A673 (cell line): ENCODE measurements around the gene TRPV4. TPM values are rescaled to one million over a fixed set of nuclear protein-coding genes. Genes with fewer than 3 reads are reported as not detected.

Experiments used
- BruUV-seq: library from RNA; stranded (reverse); fragments of 400-500 nt; replicated peaks from 2 replicates; lab custom pipeline; 2021; lab: Mats Ljungman, UMichigan
- CTCF ChIA-PET: fragments of 300-600 bp; sonication (Branson Sonifier 250); formaldehyde crosslinking; loops from one replicate; lab custom pipeline; 2022; ENCODE audit warnings: antibody characterized with exemption; lab: Charles Lee
- POLR2A ChIA-PET: fragments of 300-600 bp; sonication (Branson Sonifier 250); formaldehyde crosslinking; loops from one replicate; lab custom pipeline; 2022; ENCODE audit warnings: antibody characterized with exemption; ENCODE audit not compliant: low non-redundant PET; lab: Charles Lee
- DNase-seq: peaks from one replicate; pipeline ENCODE4 v3.0.0-alpha.2; 2015; ENCODE audit warnings: low spot score
- H3K27ac ChIP-seq: fragments of 200-600 bp; sonication (generic); 2 replicates; pipeline ENCODE4 v1.5.1; 2016; ENCODE audit warnings: mixed run types, low read depth, mild to moderate bottlenecking, mixed read lengths, antibody characterized with exemption, low read length; ENCODE audit not compliant: poor library complexity, severe bottlenecking
- H3K27me3 ChIP-seq: fragments of 200-600 bp; sonication (generic); replicated peaks from 2 replicates; pipeline ENCODE4 v1.6.1; 2017; ENCODE audit warnings: mixed run types, low read depth, mild to moderate bottlenecking, mixed read lengths, antibody characterized with exemption, low read length; ENCODE audit not compliant: insufficient read depth, poor library complexity
- H3K36me3 ChIP-seq: fragments of 200-600 bp; sonication (generic); 2 replicates; pipeline ENCODE4 v1.6.1; 2016; ENCODE audit warnings: mixed run types, mild to moderate bottlenecking, mixed read lengths, antibody characterized with exemption, low read length; ENCODE audit not compliant: insufficient read depth, poor library complexity, severe bottlenecking
- H3K4me1 ChIP-seq: fragments of 200-600 bp; sonication (generic); 2 replicates; pipeline ENCODE4 v1.6.1; 2017; ENCODE audit warnings: mixed run types, mild to moderate bottlenecking, mixed read lengths, antibody characterized with exemption, low read length; ENCODE audit not compliant: insufficient read depth, poor library complexity, severe bottlenecking
- H3K4me3 ChIP-seq: fragments of 200-600 bp; sonication (generic); 2 replicates; pipeline ENCODE4 v1.5.1; 2016; ENCODE audit warnings: low read depth, mixed run types, mild to moderate bottlenecking, mixed read lengths, low read length; ENCODE audit not compliant: poor library complexity, severe bottlenecking
- H3K9me3 ChIP-seq: fragments of 200-600 bp; sonication (generic); 2 replicates; pipeline ENCODE4 v1.6.1; 2016; ENCODE audit warnings: mixed run types, low read depth, mild to moderate bottlenecking, mixed read lengths, antibody characterized with exemption, low read length; ENCODE audit not compliant: poor library complexity, severe bottlenecking
- EZH2 ChIP-seq: fragments of 200-600 bp; sonication (generic); IDR thresholded peaks from 2 replicates; pipeline ENCODE4 v1.6.1; 2017; ENCODE audit warnings: borderline replicate concordance, low read depth, mild to moderate bottlenecking, mixed read lengths, antibody characterized with exemption, low read length; ENCODE audit not compliant: poor library complexity, severe bottlenecking
- intact Hi-C: fragments of 100-400 bp; cut with micrococcal nuclease; formaldehyde crosslinking; loops from one replicate; pipeline ENCODE4 v1.10.0; 2022; ENCODE audit not compliant: unreplicated experiment
- total RNA-seq: library from RNA; stranded (reverse); gene quantifications from 2 replicates; pipeline ENCODE4 v1.2.3, GENCODE V29; 2021
- TF ChIP-seq, protein P1 (sequence below): fragments of 300-800, 200-600 bp; sonication (generic); conservative IDR thresholded peaks from 2 replicates; pipeline ENCODE4 v1.5.1; 2017; ENCODE audit warnings: low read depth, mild to moderate bottlenecking, antibody characterized with exemption, low read length, moderate library complexity, mixed read lengths

The TRPV4 gene
- total RNA-seq, 1 experiment from 2014 or later = 0.11 TPM

DNA sequence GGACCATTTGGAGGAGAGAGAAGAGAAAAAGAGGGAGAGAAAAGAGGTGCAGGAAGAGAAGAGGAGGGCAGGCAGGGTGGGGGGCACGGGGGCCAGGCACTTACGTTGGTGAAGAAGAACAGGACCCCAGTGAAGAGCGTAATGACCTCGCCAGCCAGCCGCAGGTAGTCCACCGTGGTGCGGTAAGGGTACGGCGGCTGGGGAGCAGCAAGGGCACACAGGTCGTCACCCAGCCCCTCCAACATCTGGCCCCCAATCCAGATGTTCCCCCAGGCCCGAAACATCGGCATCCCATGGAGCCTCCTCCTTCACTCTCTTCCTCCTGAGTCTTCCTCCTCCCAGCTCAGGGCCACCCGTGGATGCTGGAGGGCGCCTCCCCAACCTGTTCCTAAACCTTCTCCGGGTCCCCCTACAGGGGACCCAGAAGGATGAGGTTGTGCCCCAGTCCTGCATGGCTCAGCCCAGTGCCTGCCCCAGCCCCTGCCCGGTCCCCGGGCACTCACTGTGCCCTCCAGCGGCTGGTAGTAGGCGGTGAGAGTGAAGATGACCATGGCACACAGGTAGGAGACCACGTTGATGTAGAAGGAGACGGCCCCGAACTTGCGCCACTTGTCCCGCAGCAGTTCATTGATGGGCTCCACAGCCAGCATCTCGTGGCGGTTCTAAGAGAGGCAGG is 39.2 kb downstream of the TRPV4 start:
- Histone ChIP-seq H3K36me3 (no peaks in the 10 kb centered on the region), H3K4me3 (no peak overlapping the region), H3K4me1 (no peaks in the 10 kb centered on the region), H3K27me3 (no peaks in the 10 kb centered on the region), H3K27ac (no peak overlapping the region), H3K9me3 (no peaks in the 10 kb centered on the region)
- no peak for DNase-seq
- ChIA-PET POLR2A (no interaction called here), CTCF (no interaction called here)
- intact Hi-C loops = no loop called here
- BruUV-seq = no TSS peak
- TF ChIP-seq, protein P1, sequence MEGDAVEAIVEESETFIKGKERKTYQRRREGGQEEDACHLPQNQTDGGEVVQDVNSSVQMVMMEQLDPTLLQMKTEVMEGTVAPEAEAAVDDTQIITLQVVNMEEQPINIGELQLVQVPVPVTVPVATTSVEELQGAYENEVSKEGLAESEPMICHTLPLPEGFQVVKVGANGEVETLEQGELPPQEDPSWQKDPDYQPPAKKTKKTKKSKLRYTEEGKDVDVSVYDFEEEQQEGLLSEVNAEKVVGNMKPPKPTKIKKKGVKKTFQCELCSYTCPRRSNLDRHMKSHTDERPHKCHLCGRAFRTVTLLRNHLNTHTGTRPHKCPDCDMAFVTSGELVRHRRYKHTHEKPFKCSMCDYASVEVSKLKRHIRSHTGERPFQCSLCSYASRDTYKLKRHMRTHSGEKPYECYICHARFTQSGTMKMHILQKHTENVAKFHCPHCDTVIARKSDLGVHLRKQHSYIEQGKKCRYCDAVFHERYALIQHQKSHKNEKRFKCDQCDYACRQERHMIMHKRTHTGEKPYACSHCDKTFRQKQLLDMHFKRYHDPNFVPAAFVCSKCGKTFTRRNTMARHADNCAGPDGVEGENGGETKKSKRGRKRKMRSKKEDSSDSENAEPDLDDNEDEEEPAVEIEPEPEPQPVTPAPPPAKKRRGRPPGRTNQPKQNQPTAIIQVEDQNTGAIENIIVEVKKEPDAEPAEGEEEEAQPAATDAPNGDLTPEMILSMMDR = no peak
- TF ChIP-seq EZH2 = no peak

DNA sequence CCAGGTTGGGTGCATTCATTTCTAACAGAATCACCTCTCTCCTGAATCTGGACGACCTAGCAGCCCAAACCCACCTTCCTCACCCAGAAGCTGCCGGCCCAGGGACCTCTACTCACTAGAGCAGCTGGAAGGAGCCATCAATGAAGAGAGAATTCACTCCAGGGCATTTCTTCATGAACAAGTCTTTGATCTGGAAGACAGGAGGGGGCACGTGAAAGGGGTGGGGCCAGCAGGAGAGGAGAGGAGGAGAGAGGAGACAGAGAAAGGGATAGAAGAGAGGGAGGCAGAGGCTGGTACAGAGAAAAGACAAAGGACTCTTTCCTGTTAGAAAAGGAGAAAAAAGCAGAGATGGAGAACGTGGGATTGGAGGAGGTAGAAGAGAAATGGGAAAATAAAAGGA is 39.8 kb downstream of the TRPV4 start:
- ChIA-PET CTCF (no interaction called here), POLR2A (no interaction called here)
- Histone ChIP-seq H3K36me3 (no peaks in the 10 kb centered on the region), H3K27me3 (no peaks in the 10 kb centered on the region), H3K9me3 (no peaks in the 10 kb centered on the region), H3K27ac (no peak overlapping the region), H3K4me1 (no peaks in the 10 kb centered on the region), H3K4me3 (no peak overlapping the region)
- intact Hi-C loops = no loop called here
- BruUV-seq = no TSS peak
- no peak for DNase-seq
- TF ChIP-seq EZH2 = no peak
- TF ChIP-seq, protein P1 = no peak

DNA sequence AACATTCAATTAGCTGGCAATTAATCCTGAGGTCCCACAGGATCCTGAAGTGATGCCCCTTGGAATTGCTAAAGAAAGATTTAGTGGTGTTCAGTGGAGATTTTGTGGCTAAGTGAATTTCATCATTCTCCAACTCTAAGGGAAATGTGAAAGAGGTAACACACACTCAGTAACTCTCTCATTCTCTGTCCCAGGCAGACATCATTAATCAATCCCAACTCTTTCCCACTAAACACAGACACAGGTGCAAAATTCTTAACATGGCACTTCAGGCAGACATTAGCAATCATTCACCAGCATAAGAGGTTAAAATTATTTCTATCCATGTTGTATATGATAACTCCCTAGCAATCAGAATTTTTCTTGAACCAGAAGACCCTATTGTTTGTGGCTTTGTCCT is 40.2 kb downstream of the TRPV4 start:
- no peak for DNase-seq
- CTCF ChIA-PET = no interaction called here
- no TSS peak for BruUV-seq
- no peaks in the 10 kb centered on the region for H3K27me3 ChIP-seq
- no peaks in the 10 kb centered on the region for H3K9me3 ChIP-seq
- no peak overlapping the region for H3K4me3 ChIP-seq
- POLR2A ChIA-PET = no interaction called here
- no peak for TF ChIP-seq EZH2
- TF ChIP-seq, protein P1 = no peak
- no peaks in the 10 kb centered on the region for H3K36me3 ChIP-seq
- intact Hi-C loops = no loop called here
- no peak overlapping the region for H3K27ac ChIP-seq
- no peaks in the 10 kb centered on the region for H3K4me1 ChIP-seq
